Glutamatergic neuron (in vitro differentiated cells): Measurements from ENCODE around the gene EDA2R. TPM values are rescaled to one million over a fixed set of nuclear protein-coding genes. Genes with fewer than 3 reads are reported as not detected.

Experiments
- DNase-seq: peaks from one replicate; pipeline ENCODE4 v3.0.0; 2022
- H3K27ac Mint-ChIP-seq: one replicate; pipeline ENCODE4 v1.8.0; 2020; ENCODE audit warnings: mild to moderate bottlenecking, mixed read lengths, inconsistent platforms; ENCODE audit not compliant: unreplicated experiment
- H3K27me3 Mint-ChIP-seq: one replicate; pipeline ENCODE4 v1.8.0; 2020; ENCODE audit warnings: mild to moderate bottlenecking, moderate library complexity, mixed read lengths, inconsistent platforms; ENCODE audit not compliant: unreplicated experiment
- H3K36me3 Mint-ChIP-seq: one replicate; pipeline ENCODE4 v1.8.0; 2020; ENCODE audit warnings: mild to moderate bottlenecking, mixed read lengths, inconsistent platforms; ENCODE audit not compliant: unreplicated experiment
- H3K4me1 Mint-ChIP-seq: one replicate; pipeline ENCODE4 v1.8.0; 2020; ENCODE audit warnings: mild to moderate bottlenecking, low read depth, mixed read lengths, inconsistent platforms; ENCODE audit not compliant: unreplicated experiment
- H3K4me3 Mint-ChIP-seq: one replicate; pipeline ENCODE4 v1.8.0; 2020; ENCODE audit warnings: mild to moderate bottlenecking, mixed read lengths, inconsistent platforms; ENCODE audit not compliant: unreplicated experiment
- H3K9me3 Mint-ChIP-seq: one replicate; pipeline ENCODE4 v1.8.0; 2020; ENCODE audit warnings: mild to moderate bottlenecking, moderate library complexity, mixed read lengths, inconsistent platforms; ENCODE audit not compliant: unreplicated experiment
- CTCF ChIP-seq: fragments of 200-600 bp; sonication (generic); IDR thresholded peaks from one replicate; pipeline ENCODE4 v1.5.0; 2021; ENCODE audit not compliant: partially characterized antibody, unreplicated experiment
- total RNA-seq: library from RNA; stranded (reverse); fragmentation: NEBNext Ultra II Directional; extraction: Animal tissue kit (Norgen Biotek cat#: 25700); gene quantifications from one replicate; pipeline ENCODE4 v1.2.1, GENCODE V29; 2021; ENCODE audit not compliant: unreplicated experiment

The EDA2R gene
- total RNA-seq, 1 donor from 2014 or later, result 6.3 TPM

- Mint-ChIP-seq H3K9me3 (no peaks in the 10 kb centered on the region), H3K27ac (no peak overlapping the region), H3K36me3 (no peaks in the 10 kb centered on the region), H3K27me3 (no peaks in the 10 kb centered on the region), H3K4me1 (no peaks in the 10 kb centered on the region), H3K4me3 (no peak overlapping the region)
- no peak for DNase-seq
- TF ChIP-seq CTCF, result no peak
Observed at GRCh38 chrX:66654411-66654810, 15.5 kb upstream of the EDA2R start.

- Mint-ChIP-seq H3K27me3 (peaks cover 2% of the 10 kb centered on the region), H3K4me1 (no peaks in the 10 kb centered on the region), H3K36me3 (no peaks in the 10 kb centered on the region), H3K27ac (no peak overlapping the region), H3K4me3 (no peak overlapping the region), H3K9me3 (peaks cover 1% of the 10 kb centered on the region)
- TF ChIP-seq CTCF, result no peak
- no peak for DNase-seq
Observed at GRCh38 chrX:66635360-66635759, 3.5 kb downstream of the EDA2R start.

- no peaks in the 10 kb centered on the region for H3K9me3 Mint-ChIP-seq
- DNase-seq, result no peak
- no peak for TF ChIP-seq CTCF
- no peaks in the 10 kb centered on the region for H3K4me1 Mint-ChIP-seq
- no peak overlapping the region for H3K4me3 Mint-ChIP-seq
- peaks cover 2% of the 10 kb centered on the region for H3K27me3 Mint-ChIP-seq
- H3K36me3 Mint-ChIP-seq, result no peaks in the 10 kb centered on the region
- no peak overlapping the region for H3K27ac Mint-ChIP-seq
Observed at GRCh38 chrX:66634272-66634671, 4.6 kb downstream of the EDA2R start.

- no peak overlapping the region for H3K27ac Mint-ChIP-seq
- H3K9me3 Mint-ChIP-seq, result no peaks in the 10 kb centered on the region
- no peak overlapping the region for H3K4me3 Mint-ChIP-seq
- H3K36me3 Mint-ChIP-seq, result no peaks in the 10 kb centered on the region
- H3K4me1 Mint-ChIP-seq, result no peaks in the 10 kb centered on the region
- no peak for DNase-seq
- no peak for TF ChIP-seq CTCF
- H3K27me3 Mint-ChIP-seq, result peaks cover 1% of the 10 kb centered on the region
Observed at GRCh38 chrX:66633541-66633940, 5.3 kb downstream of the EDA2R start.

- H3K27me3 Mint-ChIP-seq, result no peaks in the 10 kb centered on the region
- no peak for TF ChIP-seq CTCF
- H3K36me3 Mint-ChIP-seq, result no peaks in the 10 kb centered on the region
- no peaks in the 10 kb centered on the region for H3K4me1 Mint-ChIP-seq
- DNase-seq, result no peak
- no peak overlapping the region for H3K27ac Mint-ChIP-seq
- H3K4me3 Mint-ChIP-seq, result no peak overlapping the region
- H3K9me3 Mint-ChIP-seq, result no peaks in the 10 kb centered on the region
Observed at GRCh38 chrX:66632981-66633380, 5.9 kb downstream of the EDA2R start.
